Activated naive CD8-positive, alpha-beta T cell treated with anti-CD3 and anti-CD28 coated beads, Interleukin-2, amount 50 U/mL, for 24 hours (primary cell): ENCODE results near the gene SPARC.
"Not testable (repeated sequence)": the region's sequence is repeated elsewhere in the genome, so short reads cannot be mapped to it uniquely, and the experiment has no call there.

Source experiments
- ATAC-seq: fragments of 150-1000 bp; cut with Tn5 transposase; one replicate; pipeline ENCODE4 v1.10.0; 2021
- DNase-seq: peaks from one replicate; pipeline ENCODE4 v3.0.0; 2021
- H3K27ac Mint-ChIP-seq: one replicate; pipeline ENCODE4 v1.8.0; 2021; ENCODE audit warnings: mild to moderate bottlenecking, mixed read lengths
- H3K27me3 Mint-ChIP-seq: one replicate; pipeline ENCODE4 v1.8.0; 2021; ENCODE audit warnings: mixed read lengths
- H3K36me3 Mint-ChIP-seq: one replicate; pipeline ENCODE4 v1.8.0; 2021; ENCODE audit warnings: low read depth, mixed read lengths
- H3K4me1 Mint-ChIP-seq: one replicate; pipeline ENCODE4 v1.8.0; 2021; ENCODE audit warnings: mixed read lengths
- H3K4me3 Mint-ChIP-seq: one replicate; pipeline ENCODE4 v1.8.0; 2021; ENCODE audit warnings: mild to moderate bottlenecking, moderate library complexity, mixed read lengths
- H3K9me3 Mint-ChIP-seq: one replicate; pipeline ENCODE4 v1.8.0; 2021; ENCODE audit warnings: mixed read lengths

Gene SPARC

GRCh38 chr5:151692312-151692711 lies 5.6 kb upstream of the SPARC start:
- no peak overlapping the region for H3K4me3 Mint-ChIP-seq
- no peak overlapping the region for H3K27ac Mint-ChIP-seq
- ATAC-seq (no peak), DNase-seq (no peak)
- H3K9me3 Mint-ChIP-seq, result no peaks in the 10 kb centered on the region
- peaks cover 4% of the 10 kb centered on the region for H3K27me3 Mint-ChIP-seq
- H3K36me3 Mint-ChIP-seq, result no peaks in the 10 kb centered on the region
- H3K4me1 Mint-ChIP-seq, result no peaks in the 10 kb centered on the region

DNA sequence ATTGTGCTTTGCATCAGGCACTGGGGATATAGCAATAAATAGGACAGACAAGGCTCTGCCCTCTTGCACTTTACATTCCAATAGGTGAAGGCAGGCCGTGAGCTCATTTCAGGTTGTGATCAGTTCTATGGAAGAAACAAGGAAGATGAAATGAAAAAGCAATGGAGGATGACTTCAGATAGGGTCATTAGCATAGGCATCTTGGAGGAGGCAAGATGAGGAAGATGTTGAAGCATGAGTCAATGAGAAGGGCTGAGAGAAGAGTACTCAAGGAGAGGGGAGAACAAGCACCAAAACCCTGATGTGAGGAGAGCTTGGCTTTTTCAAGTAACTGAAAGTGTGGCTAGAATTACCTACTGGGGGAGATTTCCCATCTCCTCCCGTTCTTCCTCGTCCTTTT lies 5.0 kb upstream of the SPARC start:
- no peak overlapping the region for H3K4me3 Mint-ChIP-seq
- ATAC-seq, result no peak

DNA sequence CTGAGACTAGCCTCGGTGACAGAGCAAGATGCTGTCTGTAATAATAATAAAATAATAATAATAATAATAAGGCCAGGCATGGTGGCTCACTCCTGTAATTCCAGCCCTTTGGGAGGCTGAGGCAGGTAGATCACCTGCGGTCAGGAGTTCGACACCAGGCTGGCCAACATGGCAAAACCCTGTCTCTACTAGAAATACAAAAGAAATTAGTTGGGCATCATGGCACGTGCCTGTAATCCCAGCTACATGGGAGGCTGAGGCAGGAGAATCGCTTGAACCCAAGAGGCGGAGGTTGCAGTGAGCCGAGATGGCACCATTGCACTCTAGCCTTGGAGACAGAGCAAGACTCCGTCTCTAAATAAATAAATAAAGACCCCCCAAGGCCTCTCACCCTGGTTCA lies 2.9 kb upstream of the SPARC start:
- H3K4me3 Mint-ChIP-seq, H3K36me3 Mint-ChIP-seq, H3K9me3 Mint-ChIP-seq, DNase-seq, ATAC-seq, H3K4me1 Mint-ChIP-seq, H3K27ac Mint-ChIP-seq: not testable (repeated sequence)
- peaks cover 23% of the 10 kb centered on the region for H3K27me3 Mint-ChIP-seq

More for the DNA sequence above, 5.0 kb upstream of the SPARC start:
- H3K36me3 Mint-ChIP-seq, result no peaks in the 10 kb centered on the region
- no peaks in the 10 kb centered on the region for H3K9me3 Mint-ChIP-seq
- DNase-seq, result no peak
- peaks cover 10% of the 10 kb centered on the region for H3K27me3 Mint-ChIP-seq
- H3K27ac Mint-ChIP-seq, result no peak overlapping the region
- H3K4me1 Mint-ChIP-seq, result peaks cover 2% of the 10 kb centered on the region

- ATAC-seq (no peak), DNase-seq (no peak)
- Mint-ChIP-seq H3K27ac (no peak overlapping the region), H3K4me3 (no peak overlapping the region), H3K9me3 (no peaks in the 10 kb centered on the region), H3K4me1 (peaks cover 7% of the 10 kb centered on the region), H3K36me3 (no peaks in the 10 kb centered on the region), H3K27me3 (peaks cover 23% of the 10 kb centered on the region)
These were observed 1.7 kb upstream of the SPARC start for GRCh38 chr5:151688436-151688835.

GRCh38 chr5:151685749-151686673 lies 704 bp downstream of the SPARC start:
- peaks cover 7% of the 10 kb centered on the region for H3K4me1 Mint-ChIP-seq
- no peaks in the 10 kb centered on the region for H3K9me3 Mint-ChIP-seq
- peak overlapping the region; percentile 44 for H3K4me3 Mint-ChIP-seq
- no peaks in the 10 kb centered on the region for H3K36me3 Mint-ChIP-seq
- DNase-seq, result no peak
- H3K27me3 Mint-ChIP-seq, result peaks cover 26% of the 10 kb centered on the region
- no peak overlapping the region for H3K27ac Mint-ChIP-seq
- ATAC-seq, result no peak

DNA sequence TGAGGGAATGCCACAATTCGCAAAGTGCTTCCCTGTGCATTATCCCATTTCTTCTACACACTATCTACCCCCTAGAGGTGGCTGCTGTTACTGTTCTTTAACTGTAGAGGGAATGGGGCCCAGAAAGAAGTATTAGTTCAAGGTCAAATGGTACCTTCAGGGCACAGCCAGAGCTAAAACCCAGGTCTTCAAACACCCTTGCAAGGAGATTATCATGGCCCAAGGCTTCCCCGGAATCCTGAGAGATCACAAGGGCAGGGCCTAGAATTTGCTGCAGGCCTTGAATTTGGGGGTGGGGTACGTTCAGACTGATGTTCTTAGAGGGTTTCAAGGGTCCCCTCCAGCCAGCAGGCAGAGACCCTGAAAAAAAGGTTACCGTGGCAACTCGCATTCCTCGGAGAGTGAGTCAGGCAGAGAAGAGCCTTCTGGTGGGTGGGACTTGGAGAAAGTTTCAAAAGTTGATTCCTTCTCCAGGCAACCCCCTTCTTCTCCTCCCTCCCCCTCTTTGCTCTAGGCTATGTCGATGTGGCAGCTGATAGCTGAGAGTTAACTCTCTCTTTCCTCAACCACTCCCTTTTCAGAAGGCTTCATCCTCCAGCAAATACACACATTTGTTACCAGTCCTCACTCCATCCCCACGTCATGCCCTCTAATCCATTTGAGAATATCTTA lies 1.9 kb downstream of the SPARC start:
- H3K4me3 Mint-ChIP-seq, result no peak overlapping the region
- H3K27me3 Mint-ChIP-seq, result peaks cover 26% of the 10 kb centered on the region
- peaks cover 7% of the 10 kb centered on the region for H3K4me1 Mint-ChIP-seq
- no peaks in the 10 kb centered on the region for H3K36me3 Mint-ChIP-seq
- ATAC-seq (no peak), DNase-seq (no peak)
- H3K9me3 Mint-ChIP-seq, result no peaks in the 10 kb centered on the region
- H3K27ac Mint-ChIP-seq, result no peak overlapping the region

DNA sequence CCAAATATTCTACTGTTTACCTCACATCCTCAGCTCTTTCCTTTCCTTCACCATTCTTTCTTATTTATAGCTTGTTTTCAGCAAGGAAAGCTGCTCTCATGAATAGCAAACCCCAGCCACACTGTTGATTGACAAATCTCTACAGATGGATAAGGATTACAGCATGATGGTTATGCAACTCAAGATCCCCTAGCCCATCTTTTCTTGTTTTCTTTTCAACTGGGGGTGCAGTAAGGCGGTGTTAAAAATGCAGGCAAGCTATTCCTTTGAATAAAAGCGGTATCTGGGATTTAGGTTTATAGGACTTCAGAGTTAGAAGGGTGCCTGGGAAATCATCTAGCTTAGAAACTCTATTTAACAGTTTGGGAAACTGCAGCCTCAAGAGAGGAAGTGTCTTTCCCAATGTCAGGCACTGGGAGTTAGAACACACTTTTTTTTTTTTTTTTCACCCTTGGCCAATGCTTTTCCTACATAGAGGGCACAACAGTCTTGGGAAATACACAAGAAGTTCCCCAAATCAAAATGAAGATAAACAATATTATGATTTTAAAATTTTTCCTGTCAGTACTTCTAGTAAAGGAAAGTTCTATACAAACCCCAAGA lies 2.6 kb downstream of the SPARC start:
- Mint-ChIP-seq H3K4me3 (no peak overlapping the region), H3K4me1 (peaks cover 7% of the 10 kb centered on the region), H3K36me3 (no peaks in the 10 kb centered on the region), H3K27ac (no peak overlapping the region), H3K9me3 (no peaks in the 10 kb centered on the region), H3K27me3 (peaks cover 26% of the 10 kb centered on the region)
- no peak for ATAC-seq
- DNase-seq, result no peak

DNA sequence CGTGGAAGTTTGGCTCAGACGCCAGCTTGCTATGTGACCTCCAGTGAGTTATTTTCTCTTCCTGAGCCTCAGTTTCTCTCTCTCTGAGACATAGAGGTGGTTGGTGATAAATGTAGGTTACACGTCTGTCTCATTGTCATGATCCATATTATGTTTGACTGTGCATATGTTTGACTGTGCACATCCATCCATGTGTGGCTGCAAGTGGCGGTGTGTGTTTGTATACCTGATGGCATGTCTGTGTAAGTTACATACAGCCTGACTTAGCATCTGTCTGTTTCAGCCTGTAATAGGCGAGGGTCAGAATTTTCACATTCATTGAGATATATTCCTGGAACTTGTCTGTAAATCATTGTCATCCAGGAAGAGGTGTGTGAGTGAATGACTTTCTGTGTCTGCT lies 3.3 kb downstream of the SPARC start:
- H3K27ac Mint-ChIP-seq, result no peak overlapping the region
- DNase-seq (no peak), ATAC-seq (no peak)
- no peak overlapping the region for H3K4me3 Mint-ChIP-seq
- H3K9me3 Mint-ChIP-seq, result no peaks in the 10 kb centered on the region
- H3K36me3 Mint-ChIP-seq, result no peaks in the 10 kb centered on the region
- peaks cover 7% of the 10 kb centered on the region for H3K4me1 Mint-ChIP-seq
- H3K27me3 Mint-ChIP-seq, result peaks cover 23% of the 10 kb centered on the region

DNA sequence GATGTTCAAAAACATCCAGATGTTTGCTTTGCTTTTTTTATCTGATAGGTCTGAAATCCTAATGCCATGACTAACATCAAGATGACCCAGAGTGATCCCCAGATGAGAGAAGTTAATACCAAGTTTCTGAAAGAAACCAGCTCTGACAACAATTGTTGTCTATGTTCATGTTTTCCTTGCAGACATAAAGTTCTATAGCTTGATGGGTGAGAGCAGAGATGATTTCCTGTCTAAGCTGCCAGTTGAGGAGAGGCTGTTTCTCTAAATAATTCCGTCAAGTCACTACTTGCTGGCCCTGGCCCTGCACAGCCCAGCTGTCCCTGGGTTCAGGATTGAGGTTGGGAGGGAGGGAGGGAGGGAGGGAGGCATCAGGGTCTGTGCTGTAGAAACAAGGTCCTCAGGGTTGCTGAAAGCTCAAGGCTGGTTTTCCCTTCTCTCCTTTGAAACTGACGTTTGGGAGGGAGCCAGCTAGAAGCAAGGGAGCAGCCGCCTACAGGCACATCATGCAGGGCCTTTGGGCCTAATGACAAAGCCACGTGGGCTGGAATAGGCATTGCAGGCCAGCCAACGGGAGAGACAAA lies 3.9 kb downstream of the SPARC start:
- H3K27me3 Mint-ChIP-seq, result peaks cover 23% of the 10 kb centered on the region

DNA sequence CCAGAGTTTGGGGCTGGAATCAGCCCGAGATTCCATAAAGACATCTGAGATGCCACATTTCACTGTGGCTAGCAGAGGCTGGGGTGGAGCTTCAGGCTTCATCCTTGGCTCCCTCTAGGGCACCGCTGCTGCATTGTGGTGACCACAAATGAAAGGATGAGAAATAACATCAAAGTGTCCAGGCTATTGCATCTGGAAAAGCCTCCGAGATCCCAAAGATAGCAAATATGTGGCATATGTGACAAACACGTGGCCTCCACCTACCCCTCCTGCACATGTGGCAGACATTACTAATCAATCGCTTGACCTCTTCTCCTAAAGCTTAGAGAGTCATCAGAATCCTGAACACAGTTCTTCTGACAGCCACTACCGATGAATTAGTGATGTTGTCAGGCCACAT lies 4.5 kb downstream of the SPARC start:
- DNase-seq (no peak), ATAC-seq (no peak)
- peaks cover 22% of the 10 kb centered on the region for H3K27me3 Mint-ChIP-seq
- H3K36me3 Mint-ChIP-seq, result no peaks in the 10 kb centered on the region
- H3K9me3 Mint-ChIP-seq, result no peaks in the 10 kb centered on the region
- no peak overlapping the region for H3K4me3 Mint-ChIP-seq
- no peak overlapping the region for H3K27ac Mint-ChIP-seq
- peaks cover 7% of the 10 kb centered on the region for H3K4me1 Mint-ChIP-seq

More for the DNA sequence above, 3.9 kb downstream of the SPARC start:
- Mint-ChIP-seq H3K27ac (no peak overlapping the region), H3K36me3 (no peaks in the 10 kb centered on the region), H3K4me1 (peaks cover 7% of the 10 kb centered on the region), H3K4me3 (no peak overlapping the region), H3K9me3 (no peaks in the 10 kb centered on the region)
- ATAC-seq (no peak), DNase-seq (no peak)

DNA sequence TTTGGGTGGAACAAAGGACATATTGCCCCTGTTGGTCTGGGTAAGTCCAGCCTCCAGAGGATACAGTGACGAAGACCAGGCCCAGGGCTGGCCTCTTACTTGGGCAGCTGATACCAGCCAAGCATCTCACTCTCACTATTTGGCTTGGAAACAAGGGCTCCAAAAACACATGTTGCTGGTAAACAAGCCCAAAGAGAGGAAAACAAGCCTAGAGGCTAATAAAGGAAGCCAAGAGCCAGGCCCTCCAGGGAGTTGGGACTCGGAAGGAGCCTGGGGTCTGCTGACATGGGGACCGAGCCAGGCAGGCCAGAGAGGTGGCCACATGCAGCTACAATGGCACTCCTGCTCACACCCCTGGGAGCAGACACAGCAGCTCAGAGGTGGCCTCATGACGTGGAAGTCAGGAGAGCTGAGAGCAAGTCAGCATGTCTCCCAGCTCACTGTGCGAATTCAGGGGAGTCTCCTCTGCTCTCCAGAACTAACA lies 5.7 kb downstream of the SPARC start:
- Mint-ChIP-seq H3K27me3 (peaks cover 11% of the 10 kb centered on the region), H3K9me3 (no peaks in the 10 kb centered on the region), H3K27ac (no peak overlapping the region), H3K36me3 (no peaks in the 10 kb centered on the region), H3K4me1 (no peaks in the 10 kb centered on the region), H3K4me3 (no peak overlapping the region)
- DNase-seq (no peak), ATAC-seq (no peak)

DNA sequence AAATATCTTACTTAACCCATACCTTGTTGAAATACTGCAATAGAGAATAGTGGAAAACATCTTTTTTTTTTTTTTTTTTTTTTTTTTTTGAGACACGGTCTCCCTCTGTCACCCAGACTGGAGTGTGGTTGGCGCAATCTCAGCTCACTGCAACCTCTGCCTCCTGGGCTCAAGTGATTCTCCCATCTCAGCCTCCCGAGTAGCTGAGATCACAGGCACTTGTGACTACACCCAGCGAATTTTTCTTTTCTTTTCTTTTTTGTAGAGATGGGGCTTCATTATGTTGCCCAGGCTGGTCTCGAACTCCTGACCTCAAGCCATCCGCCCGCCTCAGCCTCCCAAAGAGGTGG lies 6.6 kb downstream of the SPARC start:
- not testable (repeated sequence) for H3K4me1 Mint-ChIP-seq, ATAC-seq, H3K27ac Mint-ChIP-seq, DNase-seq, H3K4me3 Mint-ChIP-seq, H3K36me3 Mint-ChIP-seq, H3K9me3 Mint-ChIP-seq, H3K27me3 Mint-ChIP-seq

DNA sequence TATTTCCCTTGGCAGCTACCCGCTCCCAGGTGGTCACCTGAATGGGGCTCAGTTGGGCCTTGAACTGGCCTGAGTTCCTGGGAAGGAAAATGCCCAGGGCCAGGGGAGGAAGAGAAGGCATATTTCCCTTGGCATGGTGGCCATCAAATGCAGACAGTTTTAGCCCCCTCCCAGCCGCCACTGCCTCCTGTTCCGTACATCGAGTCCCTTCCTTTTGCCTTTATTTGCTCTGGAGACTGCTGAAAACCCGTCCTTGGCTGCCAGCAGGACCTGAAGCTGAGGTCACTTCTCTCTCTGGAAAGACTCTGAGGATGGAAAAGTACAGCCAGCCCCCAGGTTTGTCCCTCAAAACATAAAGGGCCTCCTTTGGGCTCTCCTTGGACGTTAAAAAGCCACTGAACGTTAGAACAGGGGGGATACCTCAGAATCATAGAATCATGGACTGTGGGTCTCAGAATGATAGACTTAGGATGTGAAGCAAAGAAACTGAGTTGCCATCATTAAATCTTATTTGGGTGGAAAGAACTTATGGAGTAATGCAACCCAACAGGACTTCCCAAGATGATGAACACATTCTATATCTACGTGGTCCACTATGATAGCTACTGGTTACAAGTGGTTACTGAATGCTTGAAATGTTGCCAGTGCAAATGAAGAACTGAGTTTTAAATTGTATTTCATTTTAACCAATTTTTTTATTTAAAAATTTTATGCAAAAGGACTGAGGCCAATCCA lies 7.1 kb downstream of the SPARC start:
- no peaks in the 10 kb centered on the region for H3K36me3 Mint-ChIP-seq
- no peaks in the 10 kb centered on the region for H3K4me1 Mint-ChIP-seq
- no peaks in the 10 kb centered on the region for H3K9me3 Mint-ChIP-seq
- ATAC-seq, result no peak
- peaks cover 5% of the 10 kb centered on the region for H3K27me3 Mint-ChIP-seq
- no peak overlapping the region for H3K27ac Mint-ChIP-seq
- no peak overlapping the region for H3K4me3 Mint-ChIP-seq
- no peak for DNase-seq

GRCh38 chr5:151678713-151679112 lies 8.0 kb downstream of the SPARC start:
- DNase-seq, result no peak
- ATAC-seq, result no peak
- Mint-ChIP-seq H3K4me3 (no peak overlapping the region), H3K4me1 (no peaks in the 10 kb centered on the region), H3K27ac (no peak overlapping the region), H3K9me3 (no peaks in the 10 kb centered on the region), H3K36me3 (no peaks in the 10 kb centered on the region), H3K27me3 (peaks cover 5% of the 10 kb centered on the region)
